Measurements from ENCODE around the gene RAP1GDS1.

DNA sequence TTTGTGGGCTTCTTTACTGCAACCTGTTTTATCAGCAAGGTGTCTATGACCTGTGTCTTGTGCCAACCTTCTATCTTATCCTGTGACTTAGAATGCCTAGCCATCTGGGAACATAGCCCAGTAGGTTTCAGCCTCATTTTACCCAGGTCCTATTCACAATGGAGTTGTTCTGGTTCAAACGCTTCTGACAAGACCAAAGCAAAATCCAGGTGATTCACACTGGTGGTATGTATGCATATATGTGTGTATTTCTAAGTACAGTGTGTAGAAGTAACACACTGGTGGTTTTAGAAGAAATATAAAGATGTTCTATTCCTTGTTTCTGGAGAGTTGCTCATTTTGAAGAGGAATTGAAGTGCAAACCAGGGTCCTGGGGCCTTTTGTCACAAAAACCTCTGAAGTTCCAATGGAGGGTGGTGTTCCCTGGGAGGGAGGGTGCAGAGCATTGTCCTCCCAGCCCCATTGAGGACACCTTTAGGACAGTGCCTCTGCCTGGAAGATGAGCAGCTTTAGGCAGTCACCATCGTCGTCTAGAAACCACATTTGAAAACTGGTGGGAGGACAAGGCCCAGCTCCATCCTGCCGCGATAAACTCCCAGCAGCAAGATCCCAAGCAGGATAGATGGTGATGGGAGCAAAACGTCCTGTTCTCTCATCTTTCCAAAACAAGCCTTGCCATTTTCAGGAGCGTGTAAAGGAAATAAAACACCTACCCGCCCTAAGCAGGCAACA, 205.8 kb downstream of the RAP1GDS1 start:
- no peak for TF ChIP-seq SNAI2 (CRISPR knock-in tag; IDR thresholded peaks at IDR 0.05)
- TF ChIP-seq, protein P1, sequence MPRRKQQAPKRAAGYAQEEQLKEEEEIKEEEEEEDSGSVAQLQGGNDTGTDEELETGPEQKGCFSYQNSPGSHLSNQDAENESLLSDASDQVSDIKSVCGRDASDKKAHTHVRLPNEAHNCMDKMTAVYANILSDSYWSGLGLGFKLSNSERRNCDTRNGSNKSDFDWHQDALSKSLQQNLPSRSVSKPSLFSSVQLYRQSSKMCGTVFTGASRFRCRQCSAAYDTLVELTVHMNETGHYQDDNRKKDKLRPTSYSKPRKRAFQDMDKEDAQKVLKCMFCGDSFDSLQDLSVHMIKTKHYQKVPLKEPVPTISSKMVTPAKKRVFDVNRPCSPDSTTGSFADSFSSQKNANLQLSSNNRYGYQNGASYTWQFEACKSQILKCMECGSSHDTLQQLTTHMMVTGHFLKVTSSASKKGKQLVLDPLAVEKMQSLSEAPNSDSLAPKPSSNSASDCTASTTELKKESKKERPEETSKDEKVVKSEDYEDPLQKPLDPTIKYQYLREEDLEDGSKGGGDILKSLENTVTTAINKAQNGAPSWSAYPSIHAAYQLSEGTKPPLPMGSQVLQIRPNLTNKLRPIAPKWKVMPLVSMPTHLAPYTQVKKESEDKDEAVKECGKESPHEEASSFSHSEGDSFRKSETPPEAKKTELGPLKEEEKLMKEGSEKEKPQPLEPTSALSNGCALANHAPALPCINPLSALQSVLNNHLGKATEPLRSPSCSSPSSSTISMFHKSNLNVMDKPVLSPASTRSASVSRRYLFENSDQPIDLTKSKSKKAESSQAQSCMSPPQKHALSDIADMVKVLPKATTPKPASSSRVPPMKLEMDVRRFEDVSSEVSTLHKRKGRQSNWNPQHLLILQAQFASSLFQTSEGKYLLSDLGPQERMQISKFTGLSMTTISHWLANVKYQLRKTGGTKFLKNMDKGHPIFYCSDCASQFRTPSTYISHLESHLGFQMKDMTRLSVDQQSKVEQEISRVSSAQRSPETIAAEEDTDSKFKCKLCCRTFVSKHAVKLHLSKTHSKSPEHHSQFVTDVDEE (CRISPR knock-in tag; IDR thresholded peaks at IDR 0.05) = no peak
- no peak for TF ChIP-seq ZFP3 (CRISPR knock-in tag; IDR thresholded peaks at IDR 0.05)
- no peak for TF ChIP-seq ARNTL (CRISPR knock-in tag; IDR thresholded peaks at IDR 0.05; ENCODE audit: borderline replicate concordance, low read depth)
- TF ChIP-seq, protein P2, sequence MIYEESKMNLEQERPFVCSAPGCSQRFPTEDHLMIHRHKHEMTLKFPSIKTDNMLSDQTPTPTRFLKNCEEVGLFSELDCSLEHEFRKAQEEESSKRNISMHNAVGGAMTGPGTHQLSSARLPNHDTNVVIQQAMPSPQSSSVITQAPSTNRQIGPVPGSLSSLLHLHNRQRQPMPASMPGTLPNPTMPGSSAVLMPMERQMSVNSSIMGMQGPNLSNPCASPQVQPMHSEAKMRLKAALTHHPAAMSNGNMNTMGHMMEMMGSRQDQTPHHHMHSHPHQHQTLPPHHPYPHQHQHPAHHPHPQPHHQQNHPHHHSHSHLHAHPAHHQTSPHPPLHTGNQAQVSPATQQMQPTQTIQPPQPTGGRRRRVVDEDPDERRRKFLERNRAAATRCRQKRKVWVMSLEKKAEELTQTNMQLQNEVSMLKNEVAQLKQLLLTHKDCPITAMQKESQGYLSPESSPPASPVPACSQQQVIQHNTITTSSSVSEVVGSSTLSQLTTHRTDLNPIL (CRISPR knock-in tag; IDR thresholded peaks at IDR 0.05; ENCODE audit: low read depth) = no peak
- no peak for TF ChIP-seq TOX (CRISPR knock-in tag; IDR thresholded peaks at IDR 0.05; ENCODE audit: borderline replicate concordance)
- no peak for TF ChIP-seq ZNF70 (CRISPR knock-in tag; IDR thresholded peaks at IDR 0.05)
- no peak for TF ChIP-seq OSR1 (CRISPR knock-in tag; IDR thresholded peaks at IDR 0.05)
- no peak for TF ChIP-seq CSDC2 (CRISPR knock-in tag; IDR thresholded peaks at IDR 0.05)
- TF ChIP-seq, protein P3, sequence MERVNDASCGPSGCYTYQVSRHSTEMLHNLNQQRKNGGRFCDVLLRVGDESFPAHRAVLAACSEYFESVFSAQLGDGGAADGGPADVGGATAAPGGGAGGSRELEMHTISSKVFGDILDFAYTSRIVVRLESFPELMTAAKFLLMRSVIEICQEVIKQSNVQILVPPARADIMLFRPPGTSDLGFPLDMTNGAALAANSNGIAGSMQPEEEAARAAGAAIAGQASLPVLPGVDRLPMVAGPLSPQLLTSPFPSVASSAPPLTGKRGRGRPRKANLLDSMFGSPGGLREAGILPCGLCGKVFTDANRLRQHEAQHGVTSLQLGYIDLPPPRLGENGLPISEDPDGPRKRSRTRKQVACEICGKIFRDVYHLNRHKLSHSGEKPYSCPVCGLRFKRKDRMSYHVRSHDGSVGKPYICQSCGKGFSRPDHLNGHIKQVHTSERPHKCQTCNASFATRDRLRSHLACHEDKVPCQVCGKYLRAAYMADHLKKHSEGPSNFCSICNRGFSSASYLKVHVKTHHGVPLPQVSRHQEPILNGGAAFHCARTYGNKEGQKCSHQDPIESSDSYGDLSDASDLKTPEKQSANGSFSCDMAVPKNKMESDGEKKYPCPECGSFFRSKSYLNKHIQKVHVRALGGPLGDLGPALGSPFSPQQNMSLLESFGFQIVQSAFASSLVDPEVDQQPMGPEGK (CRISPR knock-in tag; IDR thresholded peaks at IDR 0.05; ENCODE audit: borderline replicate concordance) = no peak
- TF ChIP-seq ISL1 (CRISPR knock-in tag; IDR thresholded peaks at IDR 0.05) = no peak
- no peak for TF ChIP-seq GLIS3 (CRISPR knock-in tag; IDR thresholded peaks at IDR 0.05)
- TF ChIP-seq, protein P4, sequence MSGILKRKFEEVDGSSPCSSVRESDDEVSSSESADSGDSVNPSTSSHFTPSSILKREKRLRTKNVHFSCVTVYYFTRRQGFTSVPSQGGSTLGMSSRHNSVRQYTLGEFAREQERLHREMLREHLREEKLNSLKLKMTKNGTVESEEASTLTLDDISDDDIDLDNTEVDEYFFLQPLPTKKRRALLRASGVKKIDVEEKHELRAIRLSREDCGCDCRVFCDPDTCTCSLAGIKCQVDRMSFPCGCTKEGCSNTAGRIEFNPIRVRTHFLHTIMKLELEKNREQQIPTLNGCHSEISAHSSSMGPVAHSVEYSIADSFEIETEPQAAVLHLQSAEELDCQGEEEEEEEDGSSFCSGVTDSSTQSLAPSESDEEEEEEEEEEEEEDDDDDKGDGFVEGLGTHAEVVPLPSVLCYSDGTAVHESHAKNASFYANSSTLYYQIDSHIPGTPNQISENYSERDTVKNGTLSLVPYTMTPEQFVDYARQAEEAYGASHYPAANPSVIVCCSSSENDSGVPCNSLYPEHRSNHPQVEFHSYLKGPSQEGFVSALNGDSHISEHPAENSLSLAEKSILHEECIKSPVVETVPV (CRISPR knock-in tag; IDR thresholded peaks at IDR 0.05) = no peak

All from SK-N-SH treated with all-trans-retinoic acid at 6 μM for 48 hours (cell line).